ENCODE measurements around the gene HMGCLL1. TPM values are rescaled to one million over a fixed set of nuclear protein-coding genes. Genes with fewer than 3 reads are reported as not detected.

HMGCLL1 gene
- total RNA-seq, 2 donors from 2014 or later: not detected

GRCh38 chr6:55512904-55513303, 66.1 kb downstream of the HMGCLL1 start:
- DNase-seq (ENCODE audit: low spot score) (no peak), ATAC-seq (no peak)
- Mint-ChIP-seq H3K4me1 (ENCODE audit: low read depth in 2 of 2) (no peaks in the 10 kb centered on the region), H3K36me3 (no peaks in the 10 kb centered on the region), H3K27me3 (no peaks in the 10 kb centered on the region), H3K9me3 (peaks cover 10% of the 10 kb centered on the region), H3K27ac (no peak overlapping the region), H3K4me3 (no peak overlapping the region)

GRCh38 chr6:55511122-55511800, 67.7 kb downstream of the HMGCLL1 start:
- no peaks in the 10 kb centered on the region for H3K4me1 Mint-ChIP-seq (ENCODE audit: low read depth in 2 of 2)

GRCh38 chr6:55499591-55499990, 79.4 kb downstream of the HMGCLL1 start:
- Mint-ChIP-seq H3K36me3 (no peaks in the 10 kb centered on the region), H3K4me3 (no peak overlapping the region), H3K4me1 (ENCODE audit: low read depth in 2 of 2) (no peaks in the 10 kb centered on the region), H3K9me3 (peaks cover 21% of the 10 kb centered on the region), H3K27ac (no peak overlapping the region), H3K27me3 (no peaks in the 10 kb centered on the region)
- ATAC-seq: no peak
- no peak for DNase-seq (ENCODE audit: low spot score)

More at GRCh38 chr6:55511122-55511800, 67.7 kb downstream of the HMGCLL1 start:
- ATAC-seq (no peak), DNase-seq (ENCODE audit: low spot score) (no peak)
- H3K27me3 Mint-ChIP-seq: no peaks in the 10 kb centered on the region
- no peak overlapping the region for H3K27ac Mint-ChIP-seq
- peaks cover 8% of the 10 kb centered on the region for H3K9me3 Mint-ChIP-seq
- no peak overlapping the region for H3K4me3 Mint-ChIP-seq
- H3K36me3 Mint-ChIP-seq: no peaks in the 10 kb centered on the region

- Mint-ChIP-seq H3K4me3 (no peak overlapping the region), H3K36me3 (no peaks in the 10 kb centered on the region), H3K4me1 (ENCODE audit: low read depth in 2 of 2) (no peaks in the 10 kb centered on the region), H3K27me3 (no peaks in the 10 kb centered on the region), H3K27ac (no peak overlapping the region), H3K9me3 (peaks cover 22% of the 10 kb centered on the region)
- no peak for DNase-seq (ENCODE audit: low spot score)
- no peak for ATAC-seq
These were observed 81.3 kb downstream of the HMGCLL1 start for GRCh38 chr6:55497694-55498093.

GRCh38 chr6:55496201-55496600, 82.8 kb downstream of the HMGCLL1 start:
- Mint-ChIP-seq H3K4me1 (ENCODE audit: low read depth in 2 of 2) (no peaks in the 10 kb centered on the region), H3K27ac (no peak overlapping the region), H3K4me3 (no peak overlapping the region), H3K9me3 (peaks cover 17% of the 10 kb centered on the region), H3K36me3 (peaks cover 5% of the 10 kb centered on the region), H3K27me3 (no peaks in the 10 kb centered on the region)
- ATAC-seq (no peak), DNase-seq (ENCODE audit: low spot score) (no peak)

- no peaks in the 10 kb centered on the region for H3K4me1 Mint-ChIP-seq (ENCODE audit: low read depth in 2 of 2)
- peaks cover 5% of the 10 kb centered on the region for H3K36me3 Mint-ChIP-seq
- DNase-seq (ENCODE audit: low spot score): no peak
- no peaks in the 10 kb centered on the region for H3K27me3 Mint-ChIP-seq
- no peak overlapping the region for H3K4me3 Mint-ChIP-seq
- H3K27ac Mint-ChIP-seq: no peak overlapping the region
- H3K9me3 Mint-ChIP-seq: peaks cover 17% of the 10 kb centered on the region
- no peak for ATAC-seq
These were observed 83.7 kb downstream of the HMGCLL1 start for GRCh38 chr6:55495277-55495676.

GRCh38 chr6:55494411-55494810, 84.6 kb downstream of the HMGCLL1 start:
- H3K27ac Mint-ChIP-seq: no peak overlapping the region
- no peak for DNase-seq (ENCODE audit: low spot score)
- no peaks in the 10 kb centered on the region for H3K27me3 Mint-ChIP-seq
- H3K4me1 Mint-ChIP-seq (ENCODE audit: low read depth in 2 of 2): no peaks in the 10 kb centered on the region
- ATAC-seq: no peak
- peaks cover 17% of the 10 kb centered on the region for H3K9me3 Mint-ChIP-seq
- peaks cover 5% of the 10 kb centered on the region for H3K36me3 Mint-ChIP-seq
- H3K4me3 Mint-ChIP-seq: no peak overlapping the region

- Mint-ChIP-seq H3K4me1 (ENCODE audit: low read depth in 2 of 2) (no peaks in the 10 kb centered on the region), H3K9me3 (peaks cover 16% of the 10 kb centered on the region), H3K36me3 (peaks cover 5% of the 10 kb centered on the region), H3K27me3 (no peaks in the 10 kb centered on the region), H3K27ac (no peak overlapping the region), H3K4me3 (no peak overlapping the region)
- no peak for ATAC-seq
- no peak for DNase-seq (ENCODE audit: low spot score)
These were observed 86.7 kb downstream of the HMGCLL1 start for GRCh38 chr6:55492259-55492658.

GRCh38 chr6:55490871-55491270, 88.1 kb downstream of the HMGCLL1 start:
- no peak overlapping the region for H3K27ac Mint-ChIP-seq
- peaks cover 13% of the 10 kb centered on the region for H3K9me3 Mint-ChIP-seq
- DNase-seq (ENCODE audit: low spot score) (no peak), ATAC-seq (no peak)
- H3K4me1 Mint-ChIP-seq (ENCODE audit: low read depth in 2 of 2): no peaks in the 10 kb centered on the region
- H3K36me3 Mint-ChIP-seq: peaks cover 5% of the 10 kb centered on the region
- H3K27me3 Mint-ChIP-seq: no peaks in the 10 kb centered on the region
- no peak overlapping the region for H3K4me3 Mint-ChIP-seq

GRCh38 chr6:55474382-55474781, 104.6 kb downstream of the HMGCLL1 start:
- H3K4me1 Mint-ChIP-seq (ENCODE audit: low read depth in 2 of 2): no peaks in the 10 kb centered on the region
- DNase-seq (ENCODE audit: low spot score) (no peak), ATAC-seq (no peak)
- H3K4me3 Mint-ChIP-seq: no peak overlapping the region
- H3K27ac Mint-ChIP-seq: no peak overlapping the region
- peaks cover 17% of the 10 kb centered on the region for H3K9me3 Mint-ChIP-seq
- H3K27me3 Mint-ChIP-seq: no peaks in the 10 kb centered on the region
- H3K36me3 Mint-ChIP-seq: no peaks in the 10 kb centered on the region

GRCh38 chr6:55473722-55474121, 105.3 kb downstream of the HMGCLL1 start:
- no peaks in the 10 kb centered on the region for H3K4me1 Mint-ChIP-seq (ENCODE audit: low read depth in 2 of 2)
- no peaks in the 10 kb centered on the region for H3K27me3 Mint-ChIP-seq
- ATAC-seq (no peak), DNase-seq (ENCODE audit: low spot score) (no peak)
- H3K4me3 Mint-ChIP-seq: no peak overlapping the region
- peaks cover 17% of the 10 kb centered on the region for H3K9me3 Mint-ChIP-seq
- H3K36me3 Mint-ChIP-seq: no peaks in the 10 kb centered on the region
- no peak overlapping the region for H3K27ac Mint-ChIP-seq

- Mint-ChIP-seq H3K4me1 (ENCODE audit: low read depth in 2 of 2) (no peaks in the 10 kb centered on the region), H3K9me3 (peaks cover 19% of the 10 kb centered on the region), H3K4me3 (no peak overlapping the region), H3K27ac (no peak overlapping the region), H3K27me3 (no peaks in the 10 kb centered on the region), H3K36me3 (no peaks in the 10 kb centered on the region)
- no peak for DNase-seq (ENCODE audit: low spot score)
- ATAC-seq: no peak
These were observed 109.0 kb downstream of the HMGCLL1 start for GRCh38 chr6:55469951-55470366.

- DNase-seq (ENCODE audit: low spot score): no peak
- H3K4me1 Mint-ChIP-seq (ENCODE audit: low read depth in 2 of 2): no peaks in the 10 kb centered on the region
- peaks cover 13% of the 10 kb centered on the region for H3K9me3 Mint-ChIP-seq
- H3K4me3 Mint-ChIP-seq: no peak overlapping the region
- H3K27me3 Mint-ChIP-seq: no peaks in the 10 kb centered on the region
- no peak overlapping the region for H3K27ac Mint-ChIP-seq
- H3K36me3 Mint-ChIP-seq: no peaks in the 10 kb centered on the region
- ATAC-seq: no peak
These were observed 123.0 kb downstream of the HMGCLL1 start for GRCh38 chr6:55456016-55456415.

- Mint-ChIP-seq H3K9me3 (peaks cover 4% of the 10 kb centered on the region), H3K4me3 (no peak overlapping the region), H3K27ac (no peak overlapping the region), H3K4me1 (ENCODE audit: low read depth in 2 of 2) (no peaks in the 10 kb centered on the region), H3K27me3 (no peaks in the 10 kb centered on the region), H3K36me3 (no peaks in the 10 kb centered on the region)
- ATAC-seq (no peak), DNase-seq (ENCODE audit: low spot score) (no peak)
These were observed 129.0 kb downstream of the HMGCLL1 start for GRCh38 chr6:55450005-55450404.

- Mint-ChIP-seq H3K4me3 (no peak overlapping the region), H3K4me1 (ENCODE audit: low read depth in 2 of 2) (no peaks in the 10 kb centered on the region), H3K27ac (no peak overlapping the region), H3K36me3 (no peaks in the 10 kb centered on the region), H3K9me3 (peaks cover under 1% of the 10 kb centered on the region), H3K27me3 (no peaks in the 10 kb centered on the region)
- no peak for ATAC-seq
- DNase-seq (ENCODE audit: low spot score): no peak
These were observed 129.8 kb downstream of the HMGCLL1 start for GRCh38 chr6:55449225-55449624.

All from natural killer cell treated with Interleukin-12 subunit alpha and Interleukin-12 subunit beta and Interleukin-15 and Interleukin-18, amount 100 ng/mL, for 72 hours (primary cell).